WTC11 (cell line): ENCODE measurements around the gene SUZ12. TPM values are rescaled to one million over a fixed set of nuclear protein-coding genes. Genes with fewer than 3 reads are reported as not detected.
A peak's percentile ranks its signal among the peaks of the same experiment; 100 is the strongest.
"Not testable (repeated sequence)": the region's sequence is repeated elsewhere in the genome, so short reads cannot be mapped to it uniquely, and the experiment has no call there.

Experiments
- ATAC-seq: fragments of 200-7000 bp; cut with Tn5 transposase; 2 replicates; pipeline ENCODE4 v1.10.0; 2021; ENCODE audit warnings: mild to moderate bottlenecking, moderate library complexity
- CTCF ChIA-PET: fragments of 300-600 bp; sonication (Branson Sonifier 250); formaldehyde crosslinking; loops from one replicate; lab custom pipeline; 2021; ENCODE audit warnings: antibody characterized with exemption; lab: Charles Lee
- POLR2A ChIA-PET: fragments of 350-600 bp; sonication (Branson Sonifier 250); formaldehyde crosslinking; loops from one replicate; lab custom pipeline; 2021; ENCODE audit warnings: antibody characterized with exemption; lab: Charles Lee
- DNase-seq: peaks from one replicate; pipeline ENCODE4 v3.0.0; 2021; ENCODE audit warnings: low spot score
- H3K27ac Mint-ChIP-seq: 2 replicates; pipeline ENCODE4 v1.8.0; 2021; ENCODE audit warnings: mixed read lengths
- H3K27me3 Mint-ChIP-seq: 2 replicates; pipeline ENCODE4 v1.8.0; 2021; ENCODE audit warnings: low read depth, mild to moderate bottlenecking, moderate library complexity, mixed read lengths
- H3K36me3 Mint-ChIP-seq: 2 replicates; pipeline ENCODE4 v1.8.0; 2021; ENCODE audit warnings: mixed read lengths
- H3K4me1 Mint-ChIP-seq: 2 replicates; pipeline ENCODE4 v1.8.0; 2022; ENCODE audit warnings: mixed read lengths
- H3K4me3 Mint-ChIP-seq: 2 replicates; pipeline ENCODE4 v1.8.0; 2021; ENCODE audit warnings: mild to moderate bottlenecking, moderate library complexity, mixed read lengths
- H3K9me3 Mint-ChIP-seq: 2 replicates; pipeline ENCODE4 v1.8.0; 2021; ENCODE audit warnings: mixed read lengths
- ATF1 ChIP-seq: sonication (generic); formaldehyde crosslinking; IDR thresholded peaks from 2 replicates; pipeline ENCODE4 v1.8.1; 2023; ENCODE audit warnings: mild to moderate bottlenecking, moderate library complexity, missing genetic modification reagents
- ELF4 ChIP-seq: sonication (generic); formaldehyde crosslinking; IDR thresholded peaks from 2 replicates; pipeline ENCODE4 v1.8.1; 2022; ENCODE audit warnings: low read depth, mild to moderate bottlenecking, moderate library complexity, missing genetic modification reagents
- FOXJ3 ChIP-seq: sonication (generic); formaldehyde crosslinking; IDR thresholded peaks from 2 replicates; pipeline ENCODE4 v1.9.0; 2021; ENCODE audit warnings: missing genetic modification reagents, mild to moderate bottlenecking, borderline replicate concordance
- IRF2 ChIP-seq: sonication (generic); formaldehyde crosslinking; IDR thresholded peaks from 2 replicates; pipeline ENCODE4 v1.8.0; 2022; ENCODE audit warnings: low read depth, missing genetic modification reagents, borderline replicate concordance
- SMAD3 ChIP-seq: sonication (generic); formaldehyde crosslinking; IDR thresholded peaks from 2 replicates; pipeline ENCODE4 v1.8.0; 2022; ENCODE audit warnings: missing genetic modification reagents, mild to moderate bottlenecking, borderline replicate concordance
- TEAD4 ChIP-seq: sonication (generic); formaldehyde crosslinking; IDR thresholded peaks from 2 replicates; pipeline ENCODE4 v1.8.0; 2022; ENCODE audit warnings: mild to moderate bottlenecking, missing genetic modification reagents
- ZNF317 ChIP-seq: sonication (generic); formaldehyde crosslinking; IDR thresholded peaks from 2 replicates; pipeline ENCODE4 v1.8.1; 2023; ENCODE audit warnings: low read depth, mild to moderate bottlenecking, moderate library complexity, missing genetic modification reagents, borderline replicate concordance
- ZNF396 ChIP-seq: fragments of 250-450 bp; sonication (Bioruptor Pico); IDR thresholded peaks from 2 replicates; pipeline ENCODE4 v1.8.0; 2021; ENCODE audit warnings: mild to moderate bottlenecking, moderate library complexity, borderline replicate concordance
- total RNA-seq: library from RNA; stranded (reverse); gene quantifications from 3 replicates; pipeline ENCODE4 v1.2.3, GENCODE V29; 2021
- TF ChIP-seq, protein P1 (sequence below): fragments of 250-450 bp; sonication (Bioruptor Pico); IDR thresholded peaks from 2 replicates; pipeline ENCODE4 v1.8.0; 2021; ENCODE audit warnings: mild to moderate bottlenecking
- TF ChIP-seq, protein P2 (sequence below): sonication (generic); formaldehyde crosslinking; IDR thresholded peaks from 2 replicates; pipeline ENCODE4 v1.8.1; 2023; ENCODE audit warnings: mild to moderate bottlenecking, missing genetic modification reagents, borderline replicate concordance
- TF ChIP-seq, protein P3 (sequence below): sonication (generic); formaldehyde crosslinking; IDR thresholded peaks from 2 replicates; pipeline ENCODE4 v1.8.1; 2023; ENCODE audit warnings: mild to moderate bottlenecking, missing genetic modification reagents, moderate library complexity
- TF ChIP-seq, protein P4 (sequence below): sonication (generic); formaldehyde crosslinking; IDR thresholded peaks from 2 replicates; pipeline ENCODE4 v1.8.1; 2022; ENCODE audit warnings: missing genetic modification reagents, borderline replicate concordance
- TF ChIP-seq, protein P5 (sequence below): sonication (generic); formaldehyde crosslinking; IDR thresholded peaks from 2 replicates; pipeline ENCODE4 v1.8.1; 2023; ENCODE audit warnings: mild to moderate bottlenecking, missing genetic modification reagents

Gene SUZ12
- total RNA-seq, 1 experiment from 2014 or later: 28.4 TPM

DNA sequence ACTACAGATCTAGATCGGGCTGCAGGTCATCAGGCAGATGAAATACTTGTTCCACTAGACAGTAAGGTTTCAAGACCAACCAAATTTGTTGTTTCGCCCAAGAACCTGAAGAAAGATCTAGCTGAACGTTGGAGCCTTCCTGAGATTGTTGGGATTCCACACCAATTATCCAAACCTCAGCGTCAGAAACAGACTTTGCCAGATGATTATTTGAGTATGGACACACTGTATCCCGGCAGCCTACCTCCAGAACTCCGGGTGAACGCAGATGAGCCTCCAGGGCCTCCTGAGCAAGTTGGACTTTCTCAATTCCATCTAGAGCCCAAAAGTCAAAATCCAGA, 84.8 kb downstream of the SUZ12 start:
- ChIA-PET CTCF (no interaction called here), POLR2A (no interaction called here)
- Mint-ChIP-seq H3K9me3 (no peaks in the 10 kb centered on the region), H3K4me3 (no peak overlapping the region), H3K27me3 (no peaks in the 10 kb centered on the region), H3K27ac (no peak overlapping the region), H3K4me1 (peaks cover 2% of the 10 kb centered on the region; the same call in 1 of the 2 replicates), H3K36me3 (peaks cover 29% of the 10 kb centered on the region)
- no peak for TF ChIP-seq FOXJ3 (CRISPR knock-in tag)
- TF ChIP-seq, protein P1, sequence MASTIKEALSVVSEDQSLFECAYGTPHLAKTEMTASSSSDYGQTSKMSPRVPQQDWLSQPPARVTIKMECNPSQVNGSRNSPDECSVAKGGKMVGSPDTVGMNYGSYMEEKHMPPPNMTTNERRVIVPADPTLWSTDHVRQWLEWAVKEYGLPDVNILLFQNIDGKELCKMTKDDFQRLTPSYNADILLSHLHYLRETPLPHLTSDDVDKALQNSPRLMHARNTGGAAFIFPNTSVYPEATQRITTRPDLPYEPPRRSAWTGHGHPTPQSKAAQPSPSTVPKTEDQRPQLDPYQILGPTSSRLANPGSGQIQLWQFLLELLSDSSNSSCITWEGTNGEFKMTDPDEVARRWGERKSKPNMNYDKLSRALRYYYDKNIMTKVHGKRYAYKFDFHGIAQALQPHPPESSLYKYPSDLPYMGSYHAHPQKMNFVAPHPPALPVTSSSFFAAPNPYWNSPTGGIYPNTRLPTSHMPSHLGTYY (CRISPR knock-in tag): no peak
- no peak for TF ChIP-seq IRF2 (CRISPR knock-in tag)
- TF ChIP-seq SMAD3 (CRISPR knock-in tag): no peak
- TF ChIP-seq ATF1: no peak
- no peak for TF ChIP-seq ZNF317 (CRISPR knock-in tag)
- no peak for TF ChIP-seq TEAD4 (CRISPR knock-in tag)
- TF ChIP-seq ZNF396: no peak
- TF ChIP-seq, protein P2, sequence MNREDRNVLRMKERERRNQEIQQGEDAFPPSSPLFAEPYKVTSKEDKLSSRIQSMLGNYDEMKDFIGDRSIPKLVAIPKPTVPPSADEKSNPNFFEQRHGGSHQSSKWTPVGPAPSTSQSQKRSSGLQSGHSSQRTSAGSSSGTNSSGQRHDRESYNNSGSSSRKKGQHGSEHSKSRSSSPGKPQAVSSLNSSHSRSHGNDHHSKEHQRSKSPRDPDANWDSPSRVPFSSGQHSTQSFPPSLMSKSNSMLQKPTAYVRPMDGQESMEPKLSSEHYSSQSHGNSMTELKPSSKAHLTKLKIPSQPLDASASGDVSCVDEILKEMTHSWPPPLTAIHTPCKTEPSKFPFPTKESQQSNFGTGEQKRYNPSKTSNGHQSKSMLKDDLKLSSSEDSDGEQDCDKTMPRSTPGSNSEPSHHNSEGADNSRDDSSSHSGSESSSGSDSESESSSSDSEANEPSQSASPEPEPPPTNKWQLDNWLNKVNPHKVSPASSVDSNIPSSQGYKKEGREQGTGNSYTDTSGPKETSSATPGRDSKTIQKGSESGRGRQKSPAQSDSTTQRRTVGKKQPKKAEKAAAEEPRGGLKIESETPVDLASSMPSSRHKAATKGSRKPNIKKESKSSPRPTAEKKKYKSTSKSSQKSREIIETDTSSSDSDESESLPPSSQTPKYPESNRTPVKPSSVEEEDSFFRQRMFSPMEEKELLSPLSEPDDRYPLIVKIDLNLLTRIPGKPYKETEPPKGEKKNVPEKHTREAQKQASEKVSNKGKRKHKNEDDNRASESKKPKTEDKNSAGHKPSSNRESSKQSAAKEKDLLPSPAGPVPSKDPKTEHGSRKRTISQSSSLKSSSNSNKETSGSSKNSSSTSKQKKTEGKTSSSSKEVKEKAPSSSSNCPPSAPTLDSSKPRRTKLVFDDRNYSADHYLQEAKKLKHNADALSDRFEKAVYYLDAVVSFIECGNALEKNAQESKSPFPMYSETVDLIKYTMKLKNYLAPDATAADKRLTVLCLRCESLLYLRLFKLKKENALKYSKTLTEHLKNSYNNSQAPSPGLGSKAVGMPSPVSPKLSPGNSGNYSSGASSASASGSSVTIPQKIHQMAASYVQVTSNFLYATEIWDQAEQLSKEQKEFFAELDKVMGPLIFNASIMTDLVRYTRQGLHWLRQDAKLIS (CRISPR knock-in tag): no peak
- DNase-seq (no peak), ATAC-seq (no peak)

DNA sequence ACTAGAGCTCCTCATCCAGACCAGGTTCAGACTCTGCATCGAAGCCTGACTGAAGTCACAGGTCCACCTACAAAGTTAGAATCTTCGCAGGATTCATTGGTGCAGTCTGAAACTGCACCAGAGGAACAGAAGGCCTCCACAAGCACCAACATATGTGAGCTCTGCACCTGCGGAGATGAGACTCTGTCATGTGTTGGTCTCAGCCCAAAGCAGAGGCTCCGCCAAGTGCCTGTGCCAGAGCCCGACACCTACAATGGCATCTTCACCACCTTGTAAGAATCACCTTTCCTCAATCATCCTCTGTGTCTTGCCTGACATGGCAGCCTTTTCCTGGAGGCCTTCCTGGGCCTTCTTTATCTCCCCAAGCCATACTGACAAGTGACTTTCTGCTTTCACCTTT, 85.7 kb downstream of the SUZ12 start:
- H3K9me3 Mint-ChIP-seq, ATAC-seq, POLR2A ChIA-PET, H3K27ac Mint-ChIP-seq, H3K27me3 Mint-ChIP-seq, CTCF ChIA-PET, H3K4me3 Mint-ChIP-seq, H3K4me1 Mint-ChIP-seq, DNase-seq: not testable (repeated sequence)
- peaks cover 26% of the 10 kb centered on the region for H3K36me3 Mint-ChIP-seq

DNA sequence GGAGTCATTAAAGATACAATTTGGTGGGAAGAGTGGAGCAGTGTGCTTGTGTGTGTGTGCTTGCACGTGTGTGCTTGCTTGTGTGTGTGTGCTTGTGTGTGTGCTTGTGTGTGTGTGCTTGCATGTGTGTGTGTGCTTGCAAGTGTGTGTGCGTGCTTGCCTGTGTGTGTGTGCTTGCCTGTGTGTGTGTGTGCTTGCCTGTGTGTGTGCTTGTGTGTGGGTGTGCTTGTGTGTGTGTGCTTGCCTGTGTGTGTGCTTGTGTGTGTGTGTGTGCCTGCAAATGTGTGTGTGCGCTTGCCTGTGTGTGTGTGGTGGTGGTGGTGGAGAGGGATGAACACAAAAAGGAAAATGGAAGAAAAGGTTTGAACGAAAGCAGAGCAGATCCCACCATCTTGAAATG, 90.5 kb downstream of the SUZ12 start:
- CTCF ChIA-PET, POLR2A ChIA-PET, H3K9me3 Mint-ChIP-seq, DNase-seq, H3K36me3 Mint-ChIP-seq, H3K4me1 Mint-ChIP-seq, H3K4me3 Mint-ChIP-seq, ATAC-seq, H3K27me3 Mint-ChIP-seq: not testable (repeated sequence)
- H3K27ac Mint-ChIP-seq: peak overlapping the region; percentile 38; the same call in 1 of the 2 replicates

DNA sequence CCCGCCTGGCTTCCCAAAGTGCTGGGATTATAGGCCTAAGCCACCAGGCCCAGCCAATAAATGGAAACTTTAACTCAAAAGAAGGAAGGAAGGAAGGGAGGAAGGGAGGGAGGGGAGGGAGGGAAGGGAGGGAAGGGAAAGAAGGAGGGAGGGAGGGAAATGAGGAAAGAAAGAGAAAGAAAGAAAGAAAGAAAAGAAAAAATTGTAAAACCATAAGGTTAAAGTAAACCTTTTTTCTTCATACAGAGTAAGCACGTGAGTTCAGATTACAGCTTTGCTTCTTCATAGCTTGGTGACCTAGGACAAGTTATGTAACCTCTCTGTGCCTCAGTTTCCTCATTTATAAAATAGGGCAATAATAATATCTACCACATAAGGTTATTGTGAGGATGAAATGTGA, 96.4 kb downstream of the SUZ12 start:
- TF ChIP-seq ELF4 (CRISPR knock-in tag): no peak
- TF ChIP-seq, protein P3, sequence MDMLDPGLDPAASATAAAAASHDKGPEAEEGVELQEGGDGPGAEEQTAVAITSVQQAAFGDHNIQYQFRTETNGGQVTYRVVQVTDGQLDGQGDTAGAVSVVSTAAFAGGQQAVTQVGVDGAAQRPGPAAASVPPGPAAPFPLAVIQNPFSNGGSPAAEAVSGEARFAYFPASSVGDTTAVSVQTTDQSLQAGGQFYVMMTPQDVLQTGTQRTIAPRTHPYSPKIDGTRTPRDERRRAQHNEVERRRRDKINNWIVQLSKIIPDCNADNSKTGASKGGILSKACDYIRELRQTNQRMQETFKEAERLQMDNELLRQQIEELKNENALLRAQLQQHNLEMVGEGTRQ (CRISPR knock-in tag): no peak
- TF ChIP-seq, protein P4, sequence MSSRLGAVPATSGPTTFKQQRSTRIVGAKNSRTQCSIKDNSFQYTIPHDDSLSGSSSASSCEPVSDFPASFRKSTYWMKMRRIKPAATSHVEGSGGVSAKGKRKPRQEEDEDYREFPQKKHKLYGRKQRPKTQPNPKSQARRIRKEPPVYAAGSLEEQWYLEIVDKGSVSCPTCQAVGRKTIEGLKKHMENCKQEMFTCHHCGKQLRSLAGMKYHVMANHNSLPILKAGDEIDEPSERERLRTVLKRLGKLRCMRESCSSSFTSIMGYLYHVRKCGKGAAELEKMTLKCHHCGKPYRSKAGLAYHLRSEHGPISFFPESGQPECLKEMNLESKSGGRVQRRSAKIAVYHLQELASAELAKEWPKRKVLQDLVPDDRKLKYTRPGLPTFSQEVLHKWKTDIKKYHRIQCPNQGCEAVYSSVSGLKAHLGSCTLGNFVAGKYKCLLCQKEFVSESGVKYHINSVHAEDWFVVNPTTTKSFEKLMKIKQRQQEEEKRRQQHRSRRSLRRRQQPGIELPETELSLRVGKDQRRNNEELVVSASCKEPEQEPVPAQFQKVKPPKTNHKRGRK: no peak
- TF ChIP-seq, protein P5, sequence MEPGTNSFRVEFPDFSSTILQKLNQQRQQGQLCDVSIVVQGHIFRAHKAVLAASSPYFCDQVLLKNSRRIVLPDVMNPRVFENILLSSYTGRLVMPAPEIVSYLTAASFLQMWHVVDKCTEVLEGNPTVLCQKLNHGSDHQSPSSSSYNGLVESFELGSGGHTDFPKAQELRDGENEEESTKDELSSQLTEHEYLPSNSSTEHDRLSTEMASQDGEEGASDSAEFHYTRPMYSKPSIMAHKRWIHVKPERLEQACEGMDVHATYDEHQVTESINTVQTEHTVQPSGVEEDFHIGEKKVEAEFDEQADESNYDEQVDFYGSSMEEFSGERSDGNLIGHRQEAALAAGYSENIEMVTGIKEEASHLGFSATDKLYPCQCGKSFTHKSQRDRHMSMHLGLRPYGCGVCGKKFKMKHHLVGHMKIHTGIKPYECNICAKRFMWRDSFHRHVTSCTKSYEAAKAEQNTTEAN: no peak
- Mint-ChIP-seq H3K9me3 (no peaks in the 10 kb centered on the region), H3K4me3 (no peak overlapping the region), H3K36me3 (peaks cover 31% of the 10 kb centered on the region), H3K27ac (no peak overlapping the region), H3K27me3 (no peaks in the 10 kb centered on the region), H3K4me1 (no peaks in the 10 kb centered on the region)
- DNase-seq (no peak), ATAC-seq (no peak)
- POLR2A ChIA-PET: no interaction called here
- CTCF ChIA-PET: interaction anchor here (1.1 kb wide), 1 partner anchor 106 kb away, joined by 3 read pairs; no protein-coding TSS in a partner anchor

DNA sequence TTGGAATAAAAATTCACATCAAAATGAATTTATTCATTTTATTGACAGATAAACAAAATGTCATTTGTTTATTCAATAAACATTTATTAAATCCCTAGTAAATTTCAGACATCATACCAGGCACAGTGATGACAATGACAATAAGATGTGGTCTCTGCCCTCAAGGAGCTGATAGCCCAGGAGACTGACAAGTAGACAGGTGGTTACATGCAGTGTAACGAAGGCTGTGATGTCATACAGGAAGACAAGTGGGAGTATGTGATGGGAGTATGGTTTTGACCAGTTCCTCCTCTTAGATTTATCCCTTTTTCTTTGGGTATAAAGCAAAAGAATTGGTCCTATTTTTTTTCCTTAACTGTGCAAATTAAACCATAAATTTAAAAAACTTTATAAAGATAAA, 97.0 kb downstream of the SUZ12 start:
- CTCF ChIA-PET: interaction anchor here (0.7 to 1.1 kb wide), 2 partner anchors 96 to 105 kb away, joined by 3 read pairs; no protein-coding TSS in a partner anchor
- peaks cover 34% of the 10 kb centered on the region for H3K36me3 Mint-ChIP-seq
- ATAC-seq, H3K27me3 Mint-ChIP-seq, H3K9me3 Mint-ChIP-seq, H3K27ac Mint-ChIP-seq, DNase-seq, POLR2A ChIA-PET, H3K4me1 Mint-ChIP-seq, H3K4me3 Mint-ChIP-seq: not testable (repeated sequence)

DNA sequence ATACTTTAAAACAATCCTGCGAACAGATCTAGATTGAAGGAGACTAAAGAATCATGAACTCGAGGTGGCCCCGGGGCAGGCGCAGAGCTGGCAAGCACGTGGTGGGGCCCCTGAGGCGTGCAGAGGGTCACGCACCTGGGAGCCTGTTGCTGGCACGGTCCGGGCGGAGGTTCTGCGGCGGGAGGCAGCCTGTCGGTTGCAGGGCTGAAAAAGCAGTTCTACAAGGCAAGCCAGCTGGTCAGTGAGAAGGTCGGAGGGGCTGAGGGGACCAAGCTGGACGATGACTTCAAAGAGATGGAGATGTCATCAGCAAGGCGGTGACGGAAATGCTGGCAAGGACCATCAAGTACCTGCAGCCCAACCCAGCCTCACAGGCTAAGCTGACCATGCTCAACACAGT, 103.4 kb downstream of the SUZ12 start:
- POLR2A ChIA-PET: not testable (repeated sequence)

More for the DNA sequence above, 103.4 kb downstream of the SUZ12 start:
- H3K4me3 Mint-ChIP-seq, H3K27me3 Mint-ChIP-seq, ATAC-seq, H3K27ac Mint-ChIP-seq, H3K4me1 Mint-ChIP-seq, H3K9me3 Mint-ChIP-seq, CTCF ChIA-PET, DNase-seq: not testable (repeated sequence)
- H3K36me3 Mint-ChIP-seq: peaks cover 37% of the 10 kb centered on the region
